Measurements from ENCODE around the gene MGAM2. TPM values are rescaled to one million over a fixed set of nuclear protein-coding genes. Genes with fewer than 3 reads are reported as not detected.

Gene MGAM2
- total RNA-seq, 1 donor, result not detected

GRCh38 chr7:142114207-142114606 lies 2.7 kb downstream of the MGAM2 start:
- no peak for DNase-seq (ENCODE audit: low read depth)

GRCh38 chr7:142120524-142120923 lies 9.0 kb downstream of the MGAM2 start:
- TF ChIP-seq, protein P1, sequence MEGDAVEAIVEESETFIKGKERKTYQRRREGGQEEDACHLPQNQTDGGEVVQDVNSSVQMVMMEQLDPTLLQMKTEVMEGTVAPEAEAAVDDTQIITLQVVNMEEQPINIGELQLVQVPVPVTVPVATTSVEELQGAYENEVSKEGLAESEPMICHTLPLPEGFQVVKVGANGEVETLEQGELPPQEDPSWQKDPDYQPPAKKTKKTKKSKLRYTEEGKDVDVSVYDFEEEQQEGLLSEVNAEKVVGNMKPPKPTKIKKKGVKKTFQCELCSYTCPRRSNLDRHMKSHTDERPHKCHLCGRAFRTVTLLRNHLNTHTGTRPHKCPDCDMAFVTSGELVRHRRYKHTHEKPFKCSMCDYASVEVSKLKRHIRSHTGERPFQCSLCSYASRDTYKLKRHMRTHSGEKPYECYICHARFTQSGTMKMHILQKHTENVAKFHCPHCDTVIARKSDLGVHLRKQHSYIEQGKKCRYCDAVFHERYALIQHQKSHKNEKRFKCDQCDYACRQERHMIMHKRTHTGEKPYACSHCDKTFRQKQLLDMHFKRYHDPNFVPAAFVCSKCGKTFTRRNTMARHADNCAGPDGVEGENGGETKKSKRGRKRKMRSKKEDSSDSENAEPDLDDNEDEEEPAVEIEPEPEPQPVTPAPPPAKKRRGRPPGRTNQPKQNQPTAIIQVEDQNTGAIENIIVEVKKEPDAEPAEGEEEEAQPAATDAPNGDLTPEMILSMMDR (IDR thresholded peaks at IDR 0.05; ENCODE audit: insufficient read depth, low read depth, low read length), result no peak
- H3K4me3 ChIP-seq (ENCODE audit: low read depth, low read length), result no peak overlapping the region
- DNase-seq (ENCODE audit: low read depth), result no peak

More at GRCh38 chr7:142114207-142114606, 2.7 kb downstream of the MGAM2 start:
- no peak overlapping the region for H3K4me3 ChIP-seq (ENCODE audit: low read depth, low read length)
- TF ChIP-seq, protein P1 (IDR thresholded peaks at IDR 0.05; ENCODE audit: insufficient read depth, low read depth, low read length), result no peak

DNA sequence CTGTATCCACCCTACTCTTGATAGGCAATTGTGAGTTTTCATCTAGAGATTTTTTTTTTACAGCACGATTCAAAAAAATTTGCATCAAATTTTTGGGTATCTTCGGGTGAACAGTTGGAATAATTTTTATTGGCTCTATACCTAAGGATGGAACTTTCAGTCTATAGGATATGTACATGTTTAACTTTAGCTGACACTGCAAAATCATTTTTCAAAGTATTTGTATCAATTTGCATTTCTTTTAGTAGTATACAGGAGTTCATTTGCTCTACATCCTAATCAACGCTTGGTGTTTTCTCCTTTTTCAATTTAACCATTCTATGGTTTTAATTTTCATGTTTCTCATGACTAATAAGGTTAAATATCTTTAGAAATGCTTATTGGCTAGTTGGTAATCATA lies 11.7 kb downstream of the MGAM2 start:
- TF ChIP-seq, protein P1 (IDR thresholded peaks at IDR 0.05; ENCODE audit: insufficient read depth, low read depth, low read length), result no peak
- no peak overlapping the region for H3K4me3 ChIP-seq (ENCODE audit: low read depth, low read length)

DNA sequence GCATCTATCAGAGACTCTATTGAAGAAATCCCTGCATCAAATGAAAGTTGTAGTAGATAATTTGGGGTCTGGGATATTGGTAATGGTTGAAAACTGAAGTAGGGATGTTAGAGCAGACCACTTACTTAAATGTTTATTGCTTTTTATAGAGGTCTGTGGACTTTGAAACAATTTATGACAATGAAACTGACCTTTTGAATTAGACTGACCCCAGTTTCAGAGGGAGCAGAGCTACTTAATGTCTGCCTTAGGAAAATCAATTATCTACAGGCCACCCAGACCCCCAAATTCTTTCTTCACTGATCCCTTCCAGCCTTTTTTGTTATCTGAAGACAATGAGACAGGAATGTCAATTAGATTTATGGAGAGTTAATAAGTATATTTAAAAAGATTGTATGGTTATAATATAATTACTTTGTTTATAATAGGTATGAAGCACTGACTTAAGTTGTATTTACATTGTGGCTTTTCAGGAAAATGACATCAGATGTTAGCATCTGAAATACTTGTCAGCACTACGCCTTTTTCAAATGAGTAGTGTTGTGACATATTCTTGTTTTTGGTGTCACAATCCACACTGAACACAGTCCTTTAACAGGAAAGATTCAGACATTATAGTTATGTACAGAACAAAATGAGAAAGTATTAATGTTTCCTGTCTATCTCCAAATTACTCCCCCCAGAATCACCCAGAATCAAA lies 13.9 kb downstream of the MGAM2 start:
- TF ChIP-seq, protein P1 (IDR thresholded peaks at IDR 0.05; ENCODE audit: insufficient read depth, low read depth, low read length), result no peak
- DNase-seq (ENCODE audit: low read depth), result no peak
- no peak overlapping the region for H3K4me3 ChIP-seq (ENCODE audit: low read depth, low read length)

More for the DNA sequence above, 11.7 kb downstream of the MGAM2 start:
- DNase-seq (ENCODE audit: low read depth), result no peak

DNA sequence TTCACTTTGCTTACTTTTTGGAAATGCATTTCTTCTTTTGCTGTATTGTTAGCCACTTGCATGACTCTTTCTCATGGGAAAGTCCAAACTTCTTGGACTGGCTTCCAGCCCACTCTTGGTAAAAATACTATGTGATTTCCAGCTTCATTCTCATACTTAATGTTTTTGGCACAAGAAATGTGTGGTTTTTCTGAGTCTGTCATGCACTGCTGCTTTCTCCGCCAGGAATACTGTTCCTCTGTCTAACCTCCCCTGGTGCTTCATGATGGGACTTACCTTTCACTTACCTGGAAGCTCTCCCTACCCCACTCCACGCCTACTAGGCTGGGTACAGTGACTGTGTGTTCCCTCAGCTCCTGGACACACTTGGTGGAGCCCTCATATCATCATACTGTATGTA lies 18.7 kb downstream of the MGAM2 start:
- no peak for DNase-seq (ENCODE audit: low read depth)
- H3K4me3 ChIP-seq (ENCODE audit: low read depth, low read length), result no peak overlapping the region
- TF ChIP-seq, protein P1 (IDR thresholded peaks at IDR 0.05; ENCODE audit: insufficient read depth, low read depth, low read length), result no peak

DNA sequence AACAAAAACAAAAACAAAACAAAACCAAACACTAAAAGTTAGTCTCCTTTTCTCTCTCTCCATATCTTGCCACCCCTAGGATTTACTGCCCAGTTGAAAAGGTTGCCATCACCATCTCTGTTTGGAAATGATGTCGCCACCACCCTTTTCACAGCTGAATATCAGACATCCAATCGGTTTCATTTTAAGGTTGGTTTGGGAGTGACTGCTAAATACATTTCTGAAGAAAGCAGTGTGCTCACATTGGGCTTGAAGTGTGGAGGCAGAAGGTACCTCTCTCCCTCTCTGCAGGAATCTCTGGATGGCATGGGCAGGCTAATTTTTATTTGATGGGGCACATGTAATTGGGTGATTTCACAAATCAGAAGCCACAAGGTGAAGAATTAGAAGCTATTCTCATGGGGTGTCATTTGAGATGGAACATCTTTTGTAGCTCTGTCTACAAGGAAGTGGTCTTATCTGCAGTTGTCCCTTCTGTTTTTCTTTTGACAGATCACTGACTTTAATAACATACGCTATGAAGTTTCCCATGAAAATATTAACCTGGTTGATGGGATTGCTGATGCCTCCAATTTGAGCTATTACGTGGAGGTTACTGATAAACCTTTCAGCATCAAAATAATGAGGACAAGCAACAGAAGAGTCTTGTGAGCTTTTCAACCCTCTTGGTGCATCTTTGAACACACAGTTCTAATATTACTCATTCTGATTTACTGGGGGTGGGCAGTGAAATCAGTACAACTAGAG lies 20.1 kb downstream of the MGAM2 start:
- no peak overlapping the region for H3K4me3 ChIP-seq (ENCODE audit: low read depth, low read length)
- TF ChIP-seq, protein P1 (IDR thresholded peaks at IDR 0.05; ENCODE audit: insufficient read depth, low read depth, low read length), result no peak
- no peak for DNase-seq (ENCODE audit: low read depth)
